SK-N-SH (cell line): ENCODE measurements around the gene EPHB4. TPM values are rescaled to one million over a fixed set of nuclear protein-coding genes. Genes with fewer than 3 reads are reported as not detected.

Source experiments
- CTCF ChIA-PET: fragments of 300-600, 350-600 bp; formaldehyde crosslinking; extraction: SDS; loops from one replicate; lab custom pipeline; 2021; lab: Yijun Ruan, JAX
- POLR2A ChIA-PET: fragments of 350-600 bp; sonication (Branson Sonifier 250); formaldehyde crosslinking; extraction: SDS; loops from one replicate; lab custom pipeline; 2020; ENCODE audit warnings: antibody characterized with exemption, inconsistent platforms; lab: Yijun Ruan, JAX
- DNase-seq: peaks from one replicate; pipeline ENCODE4 v3.0.0; 2012
- H2AFZ ChIP-seq: fragments of 200-600 bp; sonication (generic); 2 replicates; pipeline ENCODE4 v1.8.1; 2016; ENCODE audit warnings: antibody characterized with exemption, mild to moderate bottlenecking, low read depth
- H3F3A ChIP-seq: fragments of 200-600 bp; sonication (generic); replicated peaks from 2 replicates; pipeline ENCODE3; 2016; ENCODE audit warnings: antibody characterized with exemption, mild to moderate bottlenecking; ENCODE audit not compliant: insufficient read depth
- H3K27ac ChIP-seq, 2 experiments: fragments of 200-500 bp in 1 of 2; fragments of 200-600 bp in 1 of 2; sonication (Bioruptor generic) in 1 of 2; sonication (generic), shearing (Covaris generic) in 1 of 2; 2 replicates each; pipeline versions ENCODE4 v1.5.1 to v1.6.1; 2014 to 2016; ENCODE audit warnings: low read depth in 2 of 2, inconsistent platforms in 1 of 2, low read length in 1 of 2, mild to moderate bottlenecking in 1 of 2, mixed read lengths in 1 of 2
- H3K27me3 ChIP-seq: fragments of 200-600 bp; sonication (generic), shearing (Covaris generic); 2 replicates; pipeline ENCODE4 v1.6.1; 2016; ENCODE audit warnings: mixed run types; ENCODE audit not compliant: insufficient read depth
- H3K36me3 ChIP-seq, 2 experiments: fragments of 200-500 bp in 1 of 2; fragments of 200-600 bp in 1 of 2; sonication (Bioruptor generic) in 1 of 2; sonication (generic) in 1 of 2; replicated peaks in 1 of 2; 2 replicates each; pipeline versions ENCODE3 to v1.5.1; 2014 to 2016; ENCODE audit warnings: low read length in 1 of 2, mild to moderate bottlenecking in 1 of 2; ENCODE audit not compliant: insufficient read depth in 2 of 2, control insufficient read depth in 1 of 2
- H3K4me1 ChIP-seq, 2 experiments: fragments of 200-500 bp in 1 of 2; fragments of 200-600 bp in 1 of 2; sonication (Bioruptor generic) in 1 of 2; sonication (generic), shearing (Covaris generic) in 1 of 2; 2 replicates each; pipeline versions ENCODE4 v1.5.1 to v1.6.1; 2014 to 2016; ENCODE audit warnings: low read depth in 1 of 2, low read length in 1 of 2, mixed run types in 1 of 2; ENCODE audit not compliant: insufficient read depth in 2 of 2, control insufficient read depth in 1 of 2
- H3K4me2 ChIP-seq: fragments of 200-600 bp; sonication (generic), shearing (Covaris generic); 2 replicates; pipeline ENCODE4 v1.6.1; 2017; ENCODE audit warnings: mixed run types
- H3K4me3 ChIP-seq, 2 experiments: fragments of 200-500 bp in 1 of 2; fragments of 200-600 bp in 1 of 2; sonication (Bioruptor generic) in 1 of 2; sonication (generic), shearing (Covaris generic) in 1 of 2; 2 replicates each; pipeline versions ENCODE4 v1.5.1 to v1.8.1; 2014 to 2016; ENCODE audit warnings: low read depth in 2 of 2, inconsistent platforms in 1 of 2, low read length in 1 of 2, mild to moderate bottlenecking in 1 of 2, mixed read lengths in 1 of 2, moderate library complexity in 1 of 2
- H3K79me2 ChIP-seq: fragments of 200-600 bp; sonication (generic); 2 replicates; pipeline ENCODE4 v1.8.1; 2017; ENCODE audit warnings: mild to moderate bottlenecking; ENCODE audit not compliant: insufficient read depth
- H3K9ac ChIP-seq: fragments of 200-600 bp; sonication (generic); 2 replicates; pipeline ENCODE4 v1.6.1; 2017; ENCODE audit warnings: mixed run types
- H3K9me2 ChIP-seq: fragments of 200-600 bp; sonication (generic); 2 replicates; pipeline ENCODE4 v1.6.1; 2017; ENCODE audit warnings: mixed run types
- H3K9me3 ChIP-seq: fragments of 200-600 bp; sonication (generic); 2 replicates; pipeline ENCODE4 v1.6.1; 2017; ENCODE audit warnings: mixed run types, mild to moderate bottlenecking, moderate library complexity
- H4K20me1 ChIP-seq: fragments of 200-600 bp; sonication (generic); 2 replicates; pipeline ENCODE4 v1.6.1; 2017; ENCODE audit warnings: mild to moderate bottlenecking, mixed run types; ENCODE audit not compliant: insufficient read depth
- CTCF ChIP-seq: fragments of 200-600 bp; sonication (generic); IDR thresholded peaks from 2 replicates; pipeline ENCODE4 v1.6.1; 2017; ENCODE audit warnings: antibody characterized with exemption, mild to moderate bottlenecking, moderate library complexity
- ELF1 ChIP-seq: IDR thresholded peaks from 2 replicates; pipeline ENCODE4 v1.4.0; 2012
- EP300 ChIP-seq, 2 experiments: IDR thresholded peaks; 2 replicates each; pipeline versions ENCODE4 v1.4.0 to v1.6.1; 2012; ENCODE audit warnings: borderline replicate concordance in 1 of 2, low read depth in 1 of 2, low read length in 1 of 2
- EZH2phosphoT487 ChIP-seq: fragments of 200-600 bp; sonication (generic); IDR thresholded peaks from 2 replicates; pipeline ENCODE4 v1.6.1; 2017; ENCODE audit warnings: low read depth, mixed run types, mild to moderate bottlenecking, antibody characterized with exemption, moderate library complexity, borderline replicate concordance
- FOXM1 ChIP-seq: IDR thresholded peaks from 2 replicates; pipeline ENCODE4 v1.4.0; 2012; ENCODE audit warnings: low read depth, mild to moderate bottlenecking
- GABPA ChIP-seq: IDR thresholded peaks from 2 replicates; pipeline ENCODE4 v1.4.0; 2012; ENCODE audit warnings: low read depth, mild to moderate bottlenecking
- GATA2 ChIP-seq: sonication (generic); formaldehyde crosslinking; IDR thresholded peaks from 2 replicates; pipeline ENCODE4 v1.5.0; 2020; ENCODE audit warnings: mild to moderate bottlenecking, missing genetic modification reagents
- IRF3 ChIP-seq: fragments of 150-350 bp; IDR thresholded peaks from 2 replicates; pipeline ENCODE4 v1.6.1; 2016; ENCODE audit warnings: mild to moderate bottlenecking, low read depth, low read length
- MAX ChIP-seq: IDR thresholded peaks from 2 replicates; pipeline ENCODE4 v1.4.0; 2012; ENCODE audit warnings: low read depth
- MEF2A ChIP-seq: IDR thresholded peaks from 2 replicates; pipeline ENCODE4 v1.4.0; 2012; ENCODE audit warnings: low read depth, borderline replicate concordance
- NFIC ChIP-seq: IDR thresholded peaks from 2 replicates; pipeline ENCODE4 v1.4.0; 2012; ENCODE audit warnings: borderline replicate concordance
- POLR2AphosphoS5 ChIP-seq: IDR thresholded peaks from 2 replicates; pipeline ENCODE4 v1.6.1; 2012; ENCODE audit warnings: low read depth, low read length
- RFX5 ChIP-seq: IDR thresholded peaks from 2 replicates; pipeline ENCODE4 v1.6.1; 2012; ENCODE audit warnings: mild to moderate bottlenecking, improper control_type of control experiment, low read length
- SMC3 ChIP-seq: IDR thresholded peaks from 2 replicates; pipeline ENCODE4 v1.6.1; 2012; ENCODE audit warnings: low read depth, low read length, improper control_type of control experiment
- USF1 ChIP-seq: IDR thresholded peaks from 2 replicates; pipeline ENCODE4 v1.4.0; 2012; ENCODE audit warnings: low read depth, borderline replicate concordance
- WGBS: methylation state at CpG from one replicate; pipeline ENCODE4 v1.1.6; 2017; ENCODE audit warnings: low lambda C conversion rate; 5-methylcytosine and 5-hydroxymethylcytosine counted together
- polyA plus RNA-seq, 3 experiments: library from polyadenylated mRNA; depleted of rRNA; stranded (reverse); fragments of >200 nt; gene quantifications; 2 replicates each; pipeline ENCODE4 v1.2.3, GENCODE V29; 2012

The EPHB4 gene
- polyA plus RNA-seq, 1 of the 3 experiments (the other 2 are of a cell fraction) = 64.4 TPM

- ChIA-PET POLR2A (no interaction called here), CTCF (interaction anchor here (0.7 to 3.0 kb wide), 6 partner anchors 9 to 293 kb away, joined by 3 to 15 read pairs (median 3); partner anchors contain the start of gene SLC12A9)
- Histone ChIP-seq H3K9me2 (no peaks in the 10 kb centered on the region), H3K4me3 (no peak overlapping the region), H3K9me3 (no peaks in the 10 kb centered on the region), H3K36me3 (no peaks in the 10 kb centered on the region), H3K9ac (no peak overlapping the region), H3K4me1 (no peaks in the 10 kb centered on the region), H3K27ac (no peak overlapping the region), H3F3A (no peaks in the 10 kb centered on the region), H2AFZ (no peak overlapping the region), H3K27me3 (peaks cover 62% of the 10 kb centered on the region), H4K20me1 (no peaks in the 10 kb centered on the region), H3K4me2 (no peak overlapping the region), H3K79me2 (no peaks in the 10 kb centered on the region)
- no peak for DNase-seq
- TF ChIP-seq EP300 (IDR thresholded peaks at IDR 0.05; ENCODE audit: borderline replicate concordance in 1 of 2, low read depth in 1 of 2, low read length in 1 of 2) (no peak), FOXM1 (no peak), GATA2 (CRISPR knock-in tag) (no peak), NFIC (no peak), POLR2AphosphoS5 (no peak), CTCF (no peak), MAX (no peak)
- WGBS = 83% methylated on average over 16 of the region's 16 CpGs
Measured at GRCh38 chr7:100765250-100765649, 62.1 kb downstream of the EPHB4 start.

GRCh38 chr7:100764841-100765240 is 62.5 kb downstream of the EPHB4 start:
- Histone ChIP-seq H3K27ac (no peak overlapping the region), H3K4me1 (no peaks in the 10 kb centered on the region), H4K20me1 (no peaks in the 10 kb centered on the region), H2AFZ (no peak overlapping the region)
- WGBS = 73% methylated on average over 10 of the region's 10 CpGs
- POLR2A ChIA-PET = no interaction called here
- peak; percentile 16 for DNase-seq
- TF ChIP-seq RFX5 (no peak), IRF3 (no peak), EZH2phosphoT487 (no peak), SMC3 (no peak), MEF2A (no peak), ELF1 (no peak), GABPA (no peak), USF1 (no peak)
- TF ChIP-seq, all 33 proteins: peak for 0
- H3K79me2 ChIP-seq = no peaks in the 10 kb centered on the region
- H3K36me3 ChIP-seq = no peaks in the 10 kb centered on the region
- no peaks in the 10 kb centered on the region for H3F3A ChIP-seq
- H3K4me3 ChIP-seq = no peak overlapping the region
- peaks cover 62% of the 10 kb centered on the region for H3K27me3 ChIP-seq
- H3K9ac ChIP-seq = no peak overlapping the region
- H3K4me2 ChIP-seq = no peak overlapping the region
- no peaks in the 10 kb centered on the region for H3K9me3 ChIP-seq
- CTCF ChIA-PET = interaction anchor here (0.7 to 3.0 kb wide), 7 partner anchors 9 to 294 kb away, joined by 3 to 15 read pairs (median 3); partner anchors contain the start of gene SLC12A9
- H3K9me2 ChIP-seq = no peaks in the 10 kb centered on the region
